HepG2 (cell line): ENCODE measurements around the gene GUCY2C.

Source experiments
- ARID5B ChIP-seq: IDR thresholded peaks from 2 replicates; pipeline ENCODE4 v1.4.0; 2020; ENCODE audit warnings: mild to moderate bottlenecking, missing genetic modification reagents
- CCDC6 ChIP-seq: sonication (generic); formaldehyde crosslinking; IDR thresholded peaks from 2 replicates; pipeline ENCODE4 v1.8.1; 2022; ENCODE audit warnings: mild to moderate bottlenecking, missing genetic modification reagents, moderate library complexity
- DBP ChIP-seq: sonication (generic); formaldehyde crosslinking; IDR thresholded peaks from 2 replicates; pipeline ENCODE4 v1.4.0; 2020; ENCODE audit warnings: missing genetic modification reagents; ENCODE audit errors: not compliant biosample characterization
- DMAP1 ChIP-seq: IDR thresholded peaks from 2 replicates; pipeline ENCODE4 v1.6.1; 2016
- EZH2 ChIP-seq: conservative IDR thresholded peaks from 2 replicates; pipeline ENCODE4 v1.6.1; 2012; ENCODE audit warnings: mild to moderate bottlenecking, low read depth, low read length, moderate library complexity
- MAFF ChIP-seq: IDR thresholded peaks from 2 replicates; pipeline ENCODE4 v1.6.1; 2011; ENCODE audit warnings: low read depth, low read length, improper control_type of control experiment
- POLR2A ChIP-seq, 2 experiments: IDR thresholded peaks; 2 replicates each; pipeline ENCODE4 v1.6.1; 2011; ENCODE audit warnings: low read depth in 2 of 2, low read length in 2 of 2, mild to moderate bottlenecking in 1 of 2, moderate library complexity in 1 of 2; ENCODE audit not compliant: insufficient read depth in 1 of 2
- POLR2AphosphoS2 ChIP-seq: IDR thresholded peaks from 2 replicates; pipeline ENCODE4 v1.6.1; 2011; ENCODE audit warnings: low read depth, low read length, improper control_type of control experiment
- REST ChIP-seq, 2 experiments: IDR thresholded peaks; 2 replicates each; pipeline ENCODE4 v1.6.1; 2011 to 2012; ENCODE audit warnings: low read length in 2 of 2, borderline replicate concordance in 1 of 2, low read depth in 1 of 2, mild to moderate bottlenecking in 1 of 2, moderate library complexity in 1 of 2
- SP2 ChIP-seq: sonication (generic); formaldehyde crosslinking; IDR thresholded peaks from 2 replicates; pipeline ENCODE4 v1.5.1; 2020; ENCODE audit warnings: mild to moderate bottlenecking, missing genetic modification reagents
- TCF12 ChIP-seq, 2 experiments: fragments of 450-650 bp in 1 of 2; sonication (generic) in 1 of 2; formaldehyde crosslinking in 1 of 2; IDR thresholded peaks; 2 replicates each; pipeline versions ENCODE4 v1.6.1 to v1.8.0; 2017 to 2022; ENCODE audit warnings: antibody characterized with exemption in 1 of 2, mild to moderate bottlenecking in 1 of 2, missing genetic modification reagents in 1 of 2, moderate library complexity in 1 of 2
- ZNF660 ChIP-seq: sonication (generic); formaldehyde crosslinking; IDR thresholded peaks from 2 replicates; pipeline ENCODE4 v1.5.1; 2020; ENCODE audit warnings: mild to moderate bottlenecking, low read depth, missing genetic modification reagents, borderline replicate concordance
- TF ChIP-seq, protein P1 (sequence below): sonication (generic); formaldehyde crosslinking; IDR thresholded peaks from 2 replicates; pipeline ENCODE4 v1.5.0; 2020; ENCODE audit warnings: mild to moderate bottlenecking, missing genetic modification reagents, moderate library complexity
- TF ChIP-seq, protein P2 (sequence below): sonication (generic); formaldehyde crosslinking; IDR thresholded peaks from 2 replicates; pipeline ENCODE4 v1.5.1; 2020; ENCODE audit warnings: mild to moderate bottlenecking, missing genetic modification reagents, moderate library complexity

DNA sequence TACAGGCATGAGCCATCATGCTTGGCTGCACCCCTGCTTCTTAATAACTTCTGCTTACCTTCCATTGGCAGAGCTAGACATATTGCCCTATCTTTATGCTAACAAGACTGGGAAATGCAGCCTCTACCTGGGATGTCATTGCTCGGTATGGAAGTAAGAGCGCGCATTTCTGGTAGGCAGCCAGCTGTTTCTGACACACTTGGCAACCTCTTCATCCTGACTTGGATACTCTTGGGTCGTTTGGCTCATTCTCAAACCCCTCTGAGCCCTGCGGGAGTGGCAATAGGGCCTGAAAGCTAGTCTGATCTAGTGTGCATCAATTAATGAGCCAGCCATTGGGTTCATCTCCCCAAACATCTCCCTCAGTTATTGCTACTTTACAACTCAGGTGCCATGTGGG, 123.3 kb downstream of the GUCY2C start:
- TF ChIP-seq POLR2AphosphoS2 (no peak), TCF12 (IDR thresholded peaks at IDR 0.05) (no peak), TCF12 (CRISPR knock-in tag; IDR thresholded peaks at IDR 0.05) (no peak), ZNF660 (CRISPR knock-in tag) (no peak), SP2 (no peak), DBP (CRISPR knock-in tag) (no peak), MAFF (no peak), REST (IDR thresholded peaks at IDR 0.05; ENCODE audit: borderline replicate concordance in 1 of 2, low read depth in 1 of 2, low read length in 2 of 2) (no peak), EZH2 (no peak), POLR2A (IDR thresholded peaks at IDR 0.05; ENCODE audit: insufficient read depth in 1 of 2, low read depth in 2 of 2, low read length in 2 of 2) (no peak), ARID5B (no peak), CCDC6 (CRISPR knock-in tag) (no peak), DMAP1 (no peak)
- TF ChIP-seq, protein P1, sequence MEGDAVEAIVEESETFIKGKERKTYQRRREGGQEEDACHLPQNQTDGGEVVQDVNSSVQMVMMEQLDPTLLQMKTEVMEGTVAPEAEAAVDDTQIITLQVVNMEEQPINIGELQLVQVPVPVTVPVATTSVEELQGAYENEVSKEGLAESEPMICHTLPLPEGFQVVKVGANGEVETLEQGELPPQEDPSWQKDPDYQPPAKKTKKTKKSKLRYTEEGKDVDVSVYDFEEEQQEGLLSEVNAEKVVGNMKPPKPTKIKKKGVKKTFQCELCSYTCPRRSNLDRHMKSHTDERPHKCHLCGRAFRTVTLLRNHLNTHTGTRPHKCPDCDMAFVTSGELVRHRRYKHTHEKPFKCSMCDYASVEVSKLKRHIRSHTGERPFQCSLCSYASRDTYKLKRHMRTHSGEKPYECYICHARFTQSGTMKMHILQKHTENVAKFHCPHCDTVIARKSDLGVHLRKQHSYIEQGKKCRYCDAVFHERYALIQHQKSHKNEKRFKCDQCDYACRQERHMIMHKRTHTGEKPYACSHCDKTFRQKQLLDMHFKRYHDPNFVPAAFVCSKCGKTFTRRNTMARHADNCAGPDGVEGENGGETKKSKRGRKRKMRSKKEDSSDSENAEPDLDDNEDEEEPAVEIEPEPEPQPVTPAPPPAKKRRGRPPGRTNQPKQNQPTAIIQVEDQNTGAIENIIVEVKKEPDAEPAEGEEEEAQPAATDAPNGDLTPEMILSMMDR (CRISPR knock-in tag), result no peak
- TF ChIP-seq, protein P2, sequence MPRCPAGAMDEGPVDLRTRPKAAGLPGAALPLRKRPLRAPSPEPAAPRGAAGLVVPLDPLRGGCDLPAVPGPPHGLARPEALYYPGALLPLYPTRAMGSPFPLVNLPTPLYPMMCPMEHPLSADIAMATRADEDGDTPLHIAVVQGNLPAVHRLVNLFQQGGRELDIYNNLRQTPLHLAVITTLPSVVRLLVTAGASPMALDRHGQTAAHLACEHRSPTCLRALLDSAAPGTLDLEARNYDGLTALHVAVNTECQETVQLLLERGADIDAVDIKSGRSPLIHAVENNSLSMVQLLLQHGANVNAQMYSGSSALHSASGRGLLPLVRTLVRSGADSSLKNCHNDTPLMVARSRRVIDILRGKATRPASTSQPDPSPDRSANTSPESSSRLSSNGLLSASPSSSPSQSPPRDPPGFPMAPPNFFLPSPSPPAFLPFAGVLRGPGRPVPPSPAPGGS (CRISPR knock-in tag), result no peak
